ENCODE data around the gene ERMP1. TPM values are rescaled to one million over a fixed set of nuclear protein-coding genes. Genes with fewer than 3 reads are reported as not detected.

The ERMP1 gene
- total and polyA plus RNA-seq, 2 of the 8 experiments (the other 6 are each of a cell fraction or from before 2014, with no cell fraction given) = 12.8 to 16.7 TPM

GRCh38 chr9:5756633-5757032, 76.3 kb downstream of the ERMP1 start:
- Histone ChIP-seq H4K5ac (ENCODE audit: insufficient read length, low read depth, low read length) (no peak overlapping the region), H3K36me3 (ENCODE audit: control insufficient read depth in 2 of 4, insufficient read depth in 4 of 4, low read length in 3 of 4) (peaks cover 0 to 5% (median 0%) of the 10 kb centered on the region in 4 experiments; a peak in 1 of 8 replicates), H3K79me2 (ENCODE audit: control insufficient read depth in 1 of 2, insufficient read depth in 2 of 2, low read length in 2 of 2) (no peaks in the 10 kb centered on the region), H2AFZ (ENCODE audit: low read length) (no peak overlapping the region), H2BK15ac (ENCODE audit: low read length) (no peak overlapping the region), H2BK5ac (ENCODE audit: low read depth, low read length) (no peak overlapping the region), H2BK120ac (replicated peaks; ENCODE audit: low read depth, low read length) (no peak overlapping the region), H4K91ac (replicated peaks; ENCODE audit: insufficient read length, low read length) (no peak overlapping the region), H3K4me1 (replicated peaks in 1 of 4; ENCODE audit: control insufficient read depth in 3 of 4, insufficient read depth in 4 of 4, low read length in 3 of 4) (no peaks in the 10 kb centered on the region), H2BK20ac (ENCODE audit: low read length) (no peak overlapping the region), H3K27ac (ENCODE audit: low read depth, low read length) (no peak overlapping the region), H3K9ac (replicated peaks in 1 of 4; ENCODE audit: extremely low read depth in 1 of 4, low read depth in 3 of 4, low read length in 3 of 4) (no peak overlapping the region), H3K18ac (ENCODE audit: extremely low read depth, low read length) (no peak overlapping the region), H3K23me2 (ENCODE audit: low read depth, low read length) (no peaks in the 10 kb centered on the region), H3K14ac (ENCODE audit: insufficient read length) (no peak overlapping the region), H3K9me3 (ENCODE audit: insufficient read depth in 2 of 2, low read depth in 1 of 2, low read length in 1 of 2) (no peaks in the 10 kb centered on the region), H3K4ac (replicated peaks; ENCODE audit: insufficient read length, low read depth, low read length) (no peak overlapping the region), H3K4me2 (ENCODE audit: insufficient read depth in 1 of 2, low read depth in 2 of 2, low read length in 2 of 2) (no peak overlapping the region), H3K4me3 (ENCODE audit: extremely low read depth in 1 of 4, insufficient read depth in 2 of 4, low read depth in 3 of 4, low read length in 4 of 4) (no peak overlapping the region), H3K79me1 (ENCODE audit: low read depth, low read length) (no peaks in the 10 kb centered on the region), H4K20me1 (replicated peaks in 1 of 2; ENCODE audit: control insufficient read depth in 1 of 2, insufficient read depth in 2 of 2, low read length in 2 of 2) (no peaks in the 10 kb centered on the region), H3K23ac (ENCODE audit: insufficient read length) (no peak overlapping the region), H3K56ac (replicated peaks; ENCODE audit: insufficient read length, low read depth, low read length) (no peak overlapping the region), H2BK12ac (ENCODE audit: low read depth, low read length) (no peak overlapping the region), H4K8ac (ENCODE audit: extremely low read depth, insufficient read depth, low read length) (no peak overlapping the region), H2AK5ac (ENCODE audit: low read depth, low read length) (no peak overlapping the region), H3K27me3 (replicated peaks in 1 of 4; ENCODE audit: control insufficient read depth in 3 of 4, extremely low read depth in 1 of 4, insufficient read depth in 3 of 4, low read length in 3 of 4) (no peaks in the 10 kb centered on the region)
- CTCF ChIA-PET (ENCODE audit: partially characterized antibody) = no interaction called here
- DNase-seq (ENCODE audit: low read depth in 1 of 2, low spot score in 2 of 2) (no peak), FAIRE-seq (no peak)
- POLR2A ChIA-PET (ENCODE audit: partially characterized antibody) = no interaction called here
- WGBS, 2 experiments (ENCODE audit: extremely low coverage in 1 of 2, insufficient coverage in 1 of 2, insufficient read length in 1 of 2, insufficient replicate concordance in 2 of 2, low coverage in 1 of 2, low lambda C conversion rate in 2 of 2, missing lambda C conversion rate in 1 of 2) = 91% methylated on average over 3 of the region's 3 CpGs; no CpG with 5 or more reads in 1 of the 2 experiments
- TF ChIP-seq RBBP5 (IDR thresholded peaks at IDR 0.05; ENCODE audit: borderline replicate concordance, low read depth, low read length) (no peak), KDM5A (IDR thresholded peaks at IDR 0.05; ENCODE audit: low read length) (no peak), SP4 (IDR thresholded peaks at IDR 0.05; ENCODE audit: low read length) (no peak), CHD2 (IDR thresholded peaks at IDR 0.05; ENCODE audit: low read length) (no peak), ZNF274 (IDR thresholded peaks at IDR 0.05; ENCODE audit: borderline replicate concordance, extremely low read depth, low read length) (no peak), CEBPB (IDR thresholded peaks at IDR 0.05; ENCODE audit: low read depth, low read length) (no peak), MAFK (IDR thresholded peaks at IDR 0.05; ENCODE audit: low read depth, low read length) (no peak)
- TF ChIP-seq, protein P1, sequence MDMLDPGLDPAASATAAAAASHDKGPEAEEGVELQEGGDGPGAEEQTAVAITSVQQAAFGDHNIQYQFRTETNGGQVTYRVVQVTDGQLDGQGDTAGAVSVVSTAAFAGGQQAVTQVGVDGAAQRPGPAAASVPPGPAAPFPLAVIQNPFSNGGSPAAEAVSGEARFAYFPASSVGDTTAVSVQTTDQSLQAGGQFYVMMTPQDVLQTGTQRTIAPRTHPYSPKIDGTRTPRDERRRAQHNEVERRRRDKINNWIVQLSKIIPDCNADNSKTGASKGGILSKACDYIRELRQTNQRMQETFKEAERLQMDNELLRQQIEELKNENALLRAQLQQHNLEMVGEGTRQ (IDR thresholded peaks at IDR 0.05; ENCODE audit: low read length) = no peak
- TF ChIP-seq, protein P2, sequence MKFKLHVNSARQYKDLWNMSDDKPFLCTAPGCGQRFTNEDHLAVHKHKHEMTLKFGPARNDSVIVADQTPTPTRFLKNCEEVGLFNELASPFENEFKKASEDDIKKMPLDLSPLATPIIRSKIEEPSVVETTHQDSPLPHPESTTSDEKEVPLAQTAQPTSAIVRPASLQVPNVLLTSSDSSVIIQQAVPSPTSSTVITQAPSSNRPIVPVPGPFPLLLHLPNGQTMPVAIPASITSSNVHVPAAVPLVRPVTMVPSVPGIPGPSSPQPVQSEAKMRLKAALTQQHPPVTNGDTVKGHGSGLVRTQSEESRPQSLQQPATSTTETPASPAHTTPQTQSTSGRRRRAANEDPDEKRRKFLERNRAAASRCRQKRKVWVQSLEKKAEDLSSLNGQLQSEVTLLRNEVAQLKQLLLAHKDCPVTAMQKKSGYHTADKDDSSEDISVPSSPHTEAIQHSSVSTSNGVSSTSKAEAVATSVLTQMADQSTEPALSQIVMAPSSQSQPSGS (IDR thresholded peaks at IDR 0.05; ENCODE audit: low read length) = no peak

Measured in H1 (cell line).